GM18868 (cell line): ENCODE measurements around the gene C5orf22.
A peak's percentile ranks its signal among the peaks of the same experiment; 100 is the strongest.
"Not testable (repeated sequence)": the region's sequence is repeated elsewhere in the genome, so short reads cannot be mapped to it uniquely, and the experiment has no call there.

Source experiments
- ATAC-seq: cut with Tn5 transposase; IDR thresholded peaks from one replicate; pipeline ENCODE4 v1.9.1; 2021; ENCODE audit warnings: mild to moderate bottlenecking, moderate library complexity; ENCODE audit not compliant: unreplicated experiment

C5orf22 gene

GRCh38 chr5:31551878-31552277 is 19.8 kb downstream of the C5orf22 start:
- ATAC-seq: no peak

GRCh38 chr5:31553863-31554262 is 21.8 kb downstream of the C5orf22 start:
- no peak for ATAC-seq

GRCh38 chr5:31554552-31554951 is 22.5 kb downstream of the C5orf22 start:
- no peak for ATAC-seq

- no peak for ATAC-seq
Measured at GRCh38 chr5:31556461-31556860, 24.4 kb downstream of the C5orf22 start.

- no peak for ATAC-seq
Measured at GRCh38 chr5:31559942-31560341, 27.8 kb downstream of the C5orf22 start.

GRCh38 chr5:31561946-31562345 is 29.8 kb downstream of the C5orf22 start:
- no peak for ATAC-seq

GRCh38 chr5:31563216-31563615 is 31.1 kb downstream of the C5orf22 start:
- ATAC-seq: no peak

GRCh38 chr5:31566362-31566761 is 34.3 kb downstream of the C5orf22 start:
- ATAC-seq: not testable (repeated sequence)

GRCh38 chr5:31568302-31568835 is 36.3 kb downstream of the C5orf22 start:
- ATAC-seq: no peak

- no peak for ATAC-seq
Measured at GRCh38 chr5:31569068-31569467, 37.0 kb downstream of the C5orf22 start.

- ATAC-seq: peak; percentile 99
Measured at GRCh38 chr5:31573494-31574142, 41.5 kb downstream of the C5orf22 start.

- ATAC-seq: no peak
Measured at GRCh38 chr5:31574772-31575171, 42.7 kb downstream of the C5orf22 start.

- ATAC-seq: no peak
Measured at GRCh38 chr5:31577438-31577837, 45.3 kb downstream of the C5orf22 start.

GRCh38 chr5:31579558-31579957 is 47.5 kb downstream of the C5orf22 start:
- no peak for ATAC-seq

- ATAC-seq: no peak
Measured at GRCh38 chr5:31581498-31582099, 49.5 kb downstream of the C5orf22 start.

- no peak for ATAC-seq
Measured at GRCh38 chr5:31583129-31583528, 51.0 kb downstream of the C5orf22 start.

GRCh38 chr5:31585166-31585894 is 53.2 kb downstream of the C5orf22 start:
- ATAC-seq: no peak

- no peak for ATAC-seq
Measured at GRCh38 chr5:31585895-31586270, 53.8 kb downstream of the C5orf22 start.

- ATAC-seq: no peak
Measured at GRCh38 chr5:31587546-31587945, 55.4 kb downstream of the C5orf22 start.

- no peak for ATAC-seq
Measured at GRCh38 chr5:31593665-31594064, 61.6 kb downstream of the C5orf22 start.

GRCh38 chr5:31596354-31596753 is 64.3 kb downstream of the C5orf22 start:
- ATAC-seq: no peak
